ENCODE data around the gene SH3D19.

SH3D19 gene

GRCh38 chr4:151114986-151115385 is 210.4 kb downstream of the SH3D19 start:
- Histone ChIP-seq H3K4me3 (ENCODE audit: low read depth, low read length) (no peak overlapping the region), H3K9me3 (ENCODE audit: control insufficient read depth, insufficient read depth, low read length) (no peaks in the 10 kb centered on the region), H3K36me3 (ENCODE audit: control insufficient read depth, insufficient read depth, low read length) (peaks cover 23% of the 10 kb centered on the region), H3K4me1 (ENCODE audit: control insufficient read depth, insufficient read depth, low read length) (no peaks in the 10 kb centered on the region), H3K27me3 (ENCODE audit: control insufficient read depth, insufficient read depth, low read length) (no peaks in the 10 kb centered on the region), H3K27ac (ENCODE audit: low read depth, low read length) (no peak overlapping the region), H3K9ac (ENCODE audit: low read depth, low read length) (no peak overlapping the region)

- H3K9me3 ChIP-seq (ENCODE audit: control insufficient read depth, insufficient read depth, low read length), result no peaks in the 10 kb centered on the region
- H3K4me3 ChIP-seq (ENCODE audit: low read depth, low read length), result no peak overlapping the region
- H3K9ac ChIP-seq (ENCODE audit: low read depth, low read length), result no peak overlapping the region
- no peaks in the 10 kb centered on the region for H3K27me3 ChIP-seq (ENCODE audit: control insufficient read depth, insufficient read depth, low read length)
- H3K36me3 ChIP-seq (ENCODE audit: control insufficient read depth, insufficient read depth, low read length), result peaks cover 22% of the 10 kb centered on the region
- H3K27ac ChIP-seq (ENCODE audit: low read depth, low read length), result no peak overlapping the region
- H3K4me1 ChIP-seq (ENCODE audit: control insufficient read depth, insufficient read depth, low read length), result no peaks in the 10 kb centered on the region
These were observed 211.1 kb downstream of the SH3D19 start for GRCh38 chr4:151114338-151114737.

GRCh38 chr4:151110236-151110635 is 215.2 kb downstream of the SH3D19 start:
- no peaks in the 10 kb centered on the region for H3K9me3 ChIP-seq (ENCODE audit: control insufficient read depth, insufficient read depth, low read length)
- H3K4me1 ChIP-seq (ENCODE audit: control insufficient read depth, insufficient read depth, low read length), result no peaks in the 10 kb centered on the region
- no peak overlapping the region for H3K9ac ChIP-seq (ENCODE audit: low read depth, low read length)
- no peaks in the 10 kb centered on the region for H3K27me3 ChIP-seq (ENCODE audit: control insufficient read depth, insufficient read depth, low read length)
- H3K27ac ChIP-seq (ENCODE audit: low read depth, low read length), result no peak overlapping the region
- no peak overlapping the region for H3K4me3 ChIP-seq (ENCODE audit: low read depth, low read length)
- peaks cover 48% of the 10 kb centered on the region for H3K36me3 ChIP-seq (ENCODE audit: control insufficient read depth, insufficient read depth, low read length)

- H3K9me3 ChIP-seq (ENCODE audit: control insufficient read depth, insufficient read depth, low read length), result no peaks in the 10 kb centered on the region
- H3K4me1 ChIP-seq (ENCODE audit: control insufficient read depth, insufficient read depth, low read length), result no peaks in the 10 kb centered on the region
- H3K27me3 ChIP-seq (ENCODE audit: control insufficient read depth, insufficient read depth, low read length), result no peaks in the 10 kb centered on the region
- no peak overlapping the region for H3K4me3 ChIP-seq (ENCODE audit: low read depth, low read length)
- no peak overlapping the region for H3K27ac ChIP-seq (ENCODE audit: low read depth, low read length)
- peaks cover 66% of the 10 kb centered on the region for H3K36me3 ChIP-seq (ENCODE audit: control insufficient read depth, insufficient read depth, low read length)
- H3K9ac ChIP-seq (ENCODE audit: low read depth, low read length), result no peak overlapping the region
These were observed 218.3 kb downstream of the SH3D19 start for GRCh38 chr4:151107063-151107462.

GRCh38 chr4:151105454-151106032 is 219.9 kb downstream of the SH3D19 start:
- no peak overlapping the region for H3K9ac ChIP-seq (ENCODE audit: low read depth, low read length)
- no peaks in the 10 kb centered on the region for H3K9me3 ChIP-seq (ENCODE audit: control insufficient read depth, insufficient read depth, low read length)
- H3K36me3 ChIP-seq (ENCODE audit: control insufficient read depth, insufficient read depth, low read length), result peaks cover 82% of the 10 kb centered on the region
- peaks cover 6% of the 10 kb centered on the region for H3K4me1 ChIP-seq (ENCODE audit: control insufficient read depth, insufficient read depth, low read length)
- no peaks in the 10 kb centered on the region for H3K27me3 ChIP-seq (ENCODE audit: control insufficient read depth, insufficient read depth, low read length)
- peak overlapping the region; percentile 34 for H3K27ac ChIP-seq (ENCODE audit: low read depth, low read length)
- H3K4me3 ChIP-seq (ENCODE audit: low read depth, low read length), result no peak overlapping the region

GRCh38 chr4:151104621-151105020 is 220.8 kb downstream of the SH3D19 start:
- H3K4me1 ChIP-seq (ENCODE audit: control insufficient read depth, insufficient read depth, low read length), result peaks cover 6% of the 10 kb centered on the region
- peaks cover 82% of the 10 kb centered on the region for H3K36me3 ChIP-seq (ENCODE audit: control insufficient read depth, insufficient read depth, low read length)
- no peaks in the 10 kb centered on the region for H3K9me3 ChIP-seq (ENCODE audit: control insufficient read depth, insufficient read depth, low read length)
- H3K9ac ChIP-seq (ENCODE audit: low read depth, low read length), result no peak overlapping the region
- H3K27me3 ChIP-seq (ENCODE audit: control insufficient read depth, insufficient read depth, low read length), result no peaks in the 10 kb centered on the region
- H3K4me3 ChIP-seq (ENCODE audit: low read depth, low read length), result no peak overlapping the region
- no peak overlapping the region for H3K27ac ChIP-seq (ENCODE audit: low read depth, low read length)

- H3K36me3 ChIP-seq (ENCODE audit: control insufficient read depth, insufficient read depth, low read length), result peaks cover 82% of the 10 kb centered on the region
- no peaks in the 10 kb centered on the region for H3K27me3 ChIP-seq (ENCODE audit: control insufficient read depth, insufficient read depth, low read length)
- H3K4me1 ChIP-seq (ENCODE audit: control insufficient read depth, insufficient read depth, low read length), result peaks cover 10% of the 10 kb centered on the region
- no peak overlapping the region for H3K27ac ChIP-seq (ENCODE audit: low read depth, low read length)
- no peak overlapping the region for H3K4me3 ChIP-seq (ENCODE audit: low read depth, low read length)
- H3K9ac ChIP-seq (ENCODE audit: low read depth, low read length), result no peak overlapping the region
- no peaks in the 10 kb centered on the region for H3K9me3 ChIP-seq (ENCODE audit: control insufficient read depth, insufficient read depth, low read length)
These were observed 221.6 kb downstream of the SH3D19 start for GRCh38 chr4:151103758-151104157.

GRCh38 chr4:151100531-151100930 is 224.9 kb downstream of the SH3D19 start:
- no peaks in the 10 kb centered on the region for H3K27me3 ChIP-seq (ENCODE audit: control insufficient read depth, insufficient read depth, low read length)
- peak overlapping the region; percentile 94 for H3K27ac ChIP-seq (ENCODE audit: low read depth, low read length)
- peak overlapping the region; percentile 87 for H3K4me3 ChIP-seq (ENCODE audit: low read depth, low read length)
- H3K36me3 ChIP-seq (ENCODE audit: control insufficient read depth, insufficient read depth, low read length), result peaks cover 54% of the 10 kb centered on the region
- H3K9me3 ChIP-seq (ENCODE audit: control insufficient read depth, insufficient read depth, low read length), result no peaks in the 10 kb centered on the region
- H3K9ac ChIP-seq (ENCODE audit: low read depth, low read length), result peak overlapping the region; percentile 99
- peaks cover 10% of the 10 kb centered on the region for H3K4me1 ChIP-seq (ENCODE audit: control insufficient read depth, insufficient read depth, low read length)

- H3K4me1 ChIP-seq (ENCODE audit: control insufficient read depth, insufficient read depth, low read length), result peaks cover 10% of the 10 kb centered on the region
- no peaks in the 10 kb centered on the region for H3K27me3 ChIP-seq (ENCODE audit: control insufficient read depth, insufficient read depth, low read length)
- peak overlapping the region; percentile 99 for H3K9ac ChIP-seq (ENCODE audit: low read depth, low read length)
- peak overlapping the region; percentile 87 for H3K4me3 ChIP-seq (ENCODE audit: low read depth, low read length)
- H3K27ac ChIP-seq (ENCODE audit: low read depth, low read length), result peak overlapping the region; percentile 94
- H3K36me3 ChIP-seq (ENCODE audit: control insufficient read depth, insufficient read depth, low read length), result peaks cover 49% of the 10 kb centered on the region
- no peaks in the 10 kb centered on the region for H3K9me3 ChIP-seq (ENCODE audit: control insufficient read depth, insufficient read depth, low read length)
These were observed 225.4 kb downstream of the SH3D19 start for GRCh38 chr4:151099976-151100417.

GRCh38 chr4:151099229-151099975 is 226.0 kb downstream of the SH3D19 start, which contains the start of gene RPS3A:
TSS of gene RPS3A (plus strand) at chr4:151099628. CDS start at chr4:151099653, 25 bp downstream.
- peak within 1 kb of the TSS; percentile 87 for H3K4me3 ChIP-seq (ENCODE audit: low read depth, low read length)
- H3K36me3 ChIP-seq (ENCODE audit: control insufficient read depth, insufficient read depth, low read length), result peaks cover 43% of the 10 kb centered on the region
- H3K9me3 ChIP-seq (ENCODE audit: control insufficient read depth, insufficient read depth, low read length), result no peaks in the 10 kb centered on the region
- no peaks in the 10 kb centered on the region for H3K27me3 ChIP-seq (ENCODE audit: control insufficient read depth, insufficient read depth, low read length)
- H3K4me1 ChIP-seq (ENCODE audit: control insufficient read depth, insufficient read depth, low read length), result peaks cover 10% of the 10 kb centered on the region
- peak within 1 kb of the TSS; percentile 99 for H3K9ac ChIP-seq (ENCODE audit: low read depth, low read length)
- H3K27ac ChIP-seq (ENCODE audit: low read depth, low read length), result peak within 1 kb of the TSS; percentile 94

GRCh38 chr4:151098979-151099228 is 226.5 kb downstream of the SH3D19 start:
- Histone ChIP-seq H3K4me1 (ENCODE audit: control insufficient read depth, insufficient read depth, low read length) (peaks cover 10% of the 10 kb centered on the region), H3K36me3 (ENCODE audit: control insufficient read depth, insufficient read depth, low read length) (peaks cover 39% of the 10 kb centered on the region), H3K27ac (ENCODE audit: low read depth, low read length) (peak overlapping the region; percentile 1), H3K4me3 (ENCODE audit: low read depth, low read length) (peak overlapping the region; percentile 87), H3K27me3 (ENCODE audit: control insufficient read depth, insufficient read depth, low read length) (no peaks in the 10 kb centered on the region), H3K9ac (ENCODE audit: low read depth, low read length) (peak overlapping the region; percentile 60), H3K9me3 (ENCODE audit: control insufficient read depth, insufficient read depth, low read length) (no peaks in the 10 kb centered on the region)

Data from HUES48 (cell line).